ENCODE results near the gene DPY19L1.

Gene DPY19L1

DNA sequence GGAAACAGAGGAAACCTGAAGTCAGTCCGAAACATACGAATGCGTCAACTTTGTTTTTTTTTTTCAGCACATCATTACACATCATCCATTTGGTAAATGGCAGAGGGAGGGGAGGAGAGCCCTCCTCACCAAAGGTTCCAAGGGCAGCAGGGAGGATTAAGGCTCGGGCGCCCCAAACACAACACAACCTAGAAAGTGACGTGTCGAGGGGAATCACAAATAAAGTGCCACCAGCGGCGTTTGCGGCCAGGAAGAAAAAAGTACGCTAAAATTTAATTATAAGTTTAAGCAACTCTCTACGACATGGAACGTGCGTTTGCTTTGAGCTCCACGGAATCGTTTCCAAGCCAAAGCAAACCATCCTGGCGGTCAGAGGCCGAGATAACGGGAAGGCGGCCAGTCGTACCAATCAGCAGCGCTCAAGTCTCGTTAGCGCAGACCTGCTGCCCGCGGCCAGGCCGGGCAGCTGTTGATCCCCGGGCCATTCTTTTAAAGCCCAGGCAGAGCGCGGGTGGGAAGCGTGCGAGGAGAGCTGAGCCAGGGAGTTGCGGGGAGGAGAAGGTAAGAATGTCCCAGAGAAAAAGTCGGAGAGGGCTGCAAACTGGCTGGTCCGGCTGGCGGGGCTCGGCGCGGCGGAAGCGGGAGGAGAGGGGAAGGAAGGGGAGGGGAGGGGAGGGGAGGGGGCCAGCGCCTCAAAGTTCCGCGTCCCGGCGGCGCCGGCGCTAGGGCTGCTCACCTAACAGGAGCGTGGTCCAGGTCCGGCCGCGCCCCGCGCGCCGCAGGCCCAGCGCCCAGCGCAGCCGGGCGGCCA is 719 bp downstream of the DPY19L1 start:
- TF ChIP-seq ZNF274 (IDR thresholded peaks at IDR 0.05; ENCODE audit: low read depth, low read length) (no peak), SUZ12 (IDR thresholded peaks at IDR 0.05; ENCODE audit: extremely low read depth, insufficient read depth, insufficient read length) (no peak), YY1 (IDR thresholded peaks at IDR 0.05; ENCODE audit: insufficient read depth, insufficient read length) (no peak)
- no peaks in the 10 kb centered on the region for H3K9me3 ChIP-seq (ENCODE audit: insufficient read depth, low read length)

DNA sequence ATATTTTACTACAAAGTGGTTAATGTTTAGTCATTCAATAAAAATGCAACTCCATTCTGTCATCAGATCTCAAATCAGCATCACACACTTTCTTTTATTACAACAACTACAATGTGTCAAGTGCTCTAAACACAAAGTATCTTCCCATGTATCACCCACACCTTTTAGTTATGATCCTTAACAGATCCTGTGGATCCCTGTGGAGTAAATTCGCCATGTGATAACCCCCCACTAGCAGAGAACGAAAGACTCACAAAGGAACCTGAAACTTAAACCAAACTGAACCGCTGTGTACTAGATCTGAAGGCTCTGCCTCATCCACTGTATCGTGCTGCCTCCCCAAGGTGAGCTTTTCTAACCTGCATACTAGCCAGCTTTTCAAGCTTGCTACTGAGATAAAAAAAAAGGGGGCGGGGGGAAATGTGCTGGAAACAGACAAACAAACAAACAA is 1.7 kb downstream of the DPY19L1 start:
- Histone ChIP-seq H3K9me3 (ENCODE audit: insufficient read depth, low read length) (no peaks in the 10 kb centered on the region), H3K27me3 (ENCODE audit: insufficient read depth, insufficient read length) (no peaks in the 10 kb centered on the region), H3K4me1 (ENCODE audit: insufficient read depth, insufficient read length) (no peaks in the 10 kb centered on the region), H3K36me3 (ENCODE audit: insufficient read depth, insufficient read length, low read length) (no peaks in the 10 kb centered on the region), H3K4me3 (ENCODE audit: insufficient read length, low read depth) (no peak overlapping the region), H3K9ac (ENCODE audit: insufficient read length, low read depth) (no peak overlapping the region)
- no peak for DNase-seq (ENCODE audit: low read depth, low spot score)
- no peak for TF ChIP-seq YY1 (IDR thresholded peaks at IDR 0.05; ENCODE audit: insufficient read depth, insufficient read length)
- TF ChIP-seq ZNF274 (IDR thresholded peaks at IDR 0.05; ENCODE audit: low read depth, low read length) = no peak
- no peak for TF ChIP-seq SUZ12 (IDR thresholded peaks at IDR 0.05; ENCODE audit: extremely low read depth, insufficient read depth, insufficient read length)

More for the DNA sequence above, 719 bp downstream of the DPY19L1 start:
- Histone ChIP-seq H3K4me3 (ENCODE audit: insufficient read length, low read depth) (peak overlapping the region; percentile 67), H3K9ac (ENCODE audit: insufficient read length, low read depth) (peak overlapping the region; percentile 76), H3K36me3 (ENCODE audit: insufficient read depth, insufficient read length, low read length) (no peaks in the 10 kb centered on the region), H3K4me1 (ENCODE audit: insufficient read depth, insufficient read length) (no peaks in the 10 kb centered on the region), H3K27me3 (ENCODE audit: insufficient read depth, insufficient read length) (no peaks in the 10 kb centered on the region)
- no peak for DNase-seq (ENCODE audit: low read depth, low spot score)

DNA sequence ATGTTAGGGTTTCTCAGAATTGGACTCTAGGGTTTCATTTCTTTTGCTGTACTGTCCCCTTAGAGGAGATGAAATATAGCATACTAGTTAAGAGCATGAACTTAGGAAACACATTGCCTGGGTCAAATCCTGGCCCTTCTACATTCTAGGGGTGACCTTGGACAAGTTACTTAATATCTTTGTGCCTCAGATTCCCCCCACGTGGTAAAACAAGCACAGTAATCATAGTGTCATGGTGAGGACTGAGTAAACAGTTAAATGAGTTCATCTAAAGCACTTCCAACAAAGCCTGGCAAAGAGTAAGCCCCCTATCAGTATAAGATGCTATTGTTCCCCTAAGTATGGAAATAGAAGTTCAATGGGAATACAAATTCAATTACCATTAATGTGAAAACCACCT is 5.1 kb downstream of the DPY19L1 start:
- DNase-seq (ENCODE audit: low read depth, low spot score) = no peak
- Histone ChIP-seq H3K9ac (ENCODE audit: insufficient read length, low read depth) (no peak overlapping the region), H3K36me3 (ENCODE audit: insufficient read depth, insufficient read length, low read length) (no peaks in the 10 kb centered on the region), H3K27me3 (ENCODE audit: insufficient read depth, insufficient read length) (no peaks in the 10 kb centered on the region), H3K4me1 (ENCODE audit: insufficient read depth, insufficient read length) (no peaks in the 10 kb centered on the region), H3K4me3 (ENCODE audit: insufficient read length, low read depth) (no peak overlapping the region), H3K9me3 (ENCODE audit: insufficient read depth, low read length) (no peaks in the 10 kb centered on the region)
- TF ChIP-seq SUZ12 (IDR thresholded peaks at IDR 0.05; ENCODE audit: extremely low read depth, insufficient read depth, insufficient read length) = no peak
- TF ChIP-seq ZNF274 (IDR thresholded peaks at IDR 0.05; ENCODE audit: low read depth, low read length) = no peak
- no peak for TF ChIP-seq YY1 (IDR thresholded peaks at IDR 0.05; ENCODE audit: insufficient read depth, insufficient read length)

DNA sequence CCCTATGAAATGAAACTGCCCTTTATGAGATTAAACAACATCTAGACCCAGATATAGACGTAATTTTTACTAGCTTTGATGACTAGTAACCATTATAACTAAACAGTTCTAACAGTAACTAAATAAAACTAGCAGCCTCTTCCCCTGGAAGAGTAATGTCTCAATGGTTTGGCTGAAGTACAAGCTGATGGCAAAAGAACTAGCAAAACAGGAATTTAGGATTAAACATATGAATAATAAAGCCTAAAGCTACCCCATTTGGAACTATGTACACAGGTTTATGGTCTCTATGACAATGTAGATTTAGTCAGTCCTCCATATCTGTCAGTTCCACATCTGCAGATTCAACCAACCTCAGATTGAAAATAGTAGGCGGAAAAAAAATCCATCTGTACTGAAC is 6.4 kb downstream of the DPY19L1 start:
- Histone ChIP-seq H3K9ac (ENCODE audit: insufficient read length, low read depth) (no peak overlapping the region), H3K4me1 (ENCODE audit: insufficient read depth, insufficient read length) (no peaks in the 10 kb centered on the region), H3K4me3 (ENCODE audit: insufficient read length, low read depth) (no peak overlapping the region), H3K9me3 (ENCODE audit: insufficient read depth, low read length) (no peaks in the 10 kb centered on the region), H3K27me3 (ENCODE audit: insufficient read depth, insufficient read length) (no peaks in the 10 kb centered on the region), H3K36me3 (ENCODE audit: insufficient read depth, insufficient read length, low read length) (no peaks in the 10 kb centered on the region)
- DNase-seq (ENCODE audit: low read depth, low spot score) = no peak
- TF ChIP-seq ZNF274 (IDR thresholded peaks at IDR 0.05; ENCODE audit: low read depth, low read length) (no peak), SUZ12 (IDR thresholded peaks at IDR 0.05; ENCODE audit: extremely low read depth, insufficient read depth, insufficient read length) (no peak), YY1 (IDR thresholded peaks at IDR 0.05; ENCODE audit: insufficient read depth, insufficient read length) (no peak)

DNA sequence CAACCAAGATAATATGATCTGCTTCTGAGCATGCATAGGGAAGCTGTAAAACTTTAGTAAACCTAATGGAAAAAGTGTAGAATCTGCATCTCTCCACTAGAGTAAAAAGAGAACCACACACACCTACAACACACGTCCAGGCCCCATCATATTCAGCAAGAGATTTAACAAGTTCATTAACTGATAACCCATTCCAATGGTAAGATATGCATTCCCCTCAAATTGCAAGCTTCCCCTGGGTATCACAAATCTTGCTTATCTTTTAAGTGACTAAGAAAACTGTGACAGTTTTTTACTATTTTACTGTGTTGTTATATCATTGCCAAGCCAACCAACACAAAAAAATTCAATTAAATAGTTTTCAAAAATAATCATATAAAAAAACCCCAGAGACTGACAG is 8.0 kb downstream of the DPY19L1 start:
- TF ChIP-seq ZNF274 (IDR thresholded peaks at IDR 0.05; ENCODE audit: low read depth, low read length) (no peak), YY1 (IDR thresholded peaks at IDR 0.05; ENCODE audit: insufficient read depth, insufficient read length) (no peak), SUZ12 (IDR thresholded peaks at IDR 0.05; ENCODE audit: extremely low read depth, insufficient read depth, insufficient read length) (no peak)
- Histone ChIP-seq H3K9me3 (ENCODE audit: insufficient read depth, low read length) (no peaks in the 10 kb centered on the region), H3K4me1 (ENCODE audit: insufficient read depth, insufficient read length) (no peaks in the 10 kb centered on the region), H3K27me3 (ENCODE audit: insufficient read depth, insufficient read length) (no peaks in the 10 kb centered on the region), H3K4me3 (ENCODE audit: insufficient read length, low read depth) (no peak overlapping the region), H3K36me3 (ENCODE audit: insufficient read depth, insufficient read length, low read length) (no peaks in the 10 kb centered on the region), H3K9ac (ENCODE audit: insufficient read length, low read depth) (no peak overlapping the region)
- DNase-seq (ENCODE audit: low read depth, low spot score) = no peak

DNA sequence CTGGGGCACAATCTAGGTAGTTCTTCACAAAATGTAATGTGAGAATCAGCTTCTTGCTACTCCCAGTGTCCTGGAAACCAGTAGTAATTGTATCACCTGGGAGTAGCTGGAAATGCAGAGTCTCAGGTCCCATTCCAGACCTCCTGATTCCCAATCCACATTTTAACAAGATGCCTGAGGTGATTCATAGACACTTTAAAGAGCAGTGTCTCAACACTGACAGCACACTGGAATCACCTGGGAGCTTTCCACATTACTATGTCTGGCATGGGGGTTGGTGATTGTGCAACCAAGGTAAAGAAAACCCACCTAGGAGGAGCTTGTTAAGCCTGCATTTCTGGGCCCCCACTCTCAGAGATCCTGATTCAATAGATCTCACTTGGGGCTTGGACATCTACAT is 11.1 kb downstream of the DPY19L1 start:
- TF ChIP-seq ZNF274 (IDR thresholded peaks at IDR 0.05; ENCODE audit: low read depth, low read length) = no peak
- TF ChIP-seq YY1 (IDR thresholded peaks at IDR 0.05; ENCODE audit: insufficient read depth, insufficient read length) = no peak
- TF ChIP-seq SUZ12 (IDR thresholded peaks at IDR 0.05; ENCODE audit: extremely low read depth, insufficient read depth, insufficient read length) = no peak
- no peak for DNase-seq (ENCODE audit: low read depth, low spot score)
- H3K27me3 ChIP-seq (ENCODE audit: insufficient read depth, insufficient read length) = no peaks in the 10 kb centered on the region
- H3K9ac ChIP-seq (ENCODE audit: insufficient read length, low read depth) = no peak overlapping the region
- no peaks in the 10 kb centered on the region for H3K36me3 ChIP-seq (ENCODE audit: insufficient read depth, insufficient read length, low read length)
- H3K9me3 ChIP-seq (ENCODE audit: insufficient read depth, low read length) = no peaks in the 10 kb centered on the region
- H3K4me1 ChIP-seq (ENCODE audit: insufficient read depth, insufficient read length) = peaks cover 1% of the 10 kb centered on the region
- no peak overlapping the region for H3K4me3 ChIP-seq (ENCODE audit: insufficient read length, low read depth)

DNA sequence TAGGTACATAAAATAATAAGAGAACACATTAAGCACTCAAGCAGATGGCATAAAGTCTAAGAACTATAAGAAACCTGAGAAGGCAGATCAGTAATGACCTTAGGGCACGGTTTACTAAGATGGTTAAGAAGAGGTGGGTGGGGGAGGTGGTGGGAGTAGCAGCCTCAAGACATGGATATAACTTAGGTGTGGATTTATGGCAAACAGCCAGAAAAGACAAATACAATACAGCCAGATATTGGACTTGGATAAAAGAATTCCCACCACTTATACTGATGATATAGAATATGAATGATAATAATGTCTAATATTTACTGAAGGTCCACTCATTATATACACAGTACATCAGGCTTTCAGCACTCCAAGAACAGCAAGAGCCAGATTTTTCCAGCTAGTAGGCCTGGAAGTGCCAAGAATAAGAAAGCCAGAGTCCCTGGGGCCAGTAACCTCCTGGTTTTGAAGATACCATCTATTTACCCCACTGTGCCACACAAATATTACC is 11.9 kb downstream of the DPY19L1 start:
- Histone ChIP-seq H3K9ac (ENCODE audit: insufficient read length, low read depth) (no peak overlapping the region), H3K36me3 (ENCODE audit: insufficient read depth, insufficient read length, low read length) (no peaks in the 10 kb centered on the region), H3K4me1 (ENCODE audit: insufficient read depth, insufficient read length) (peaks cover 3% of the 10 kb centered on the region), H3K27me3 (ENCODE audit: insufficient read depth, insufficient read length) (no peaks in the 10 kb centered on the region), H3K4me3 (ENCODE audit: insufficient read length, low read depth) (no peak overlapping the region), H3K9me3 (ENCODE audit: insufficient read depth, low read length) (no peaks in the 10 kb centered on the region)
- TF ChIP-seq YY1 (IDR thresholded peaks at IDR 0.05; ENCODE audit: insufficient read depth, insufficient read length) = no peak
- no peak for TF ChIP-seq SUZ12 (IDR thresholded peaks at IDR 0.05; ENCODE audit: extremely low read depth, insufficient read depth, insufficient read length)
- no peak for TF ChIP-seq ZNF274 (IDR thresholded peaks at IDR 0.05; ENCODE audit: low read depth, low read length)
- DNase-seq (ENCODE audit: low read depth, low spot score) = no peak
